ENCODE measurements around the gene RHOJ.

- TF ChIP-seq BCL11A (IDR thresholded peaks at IDR 0.05; ENCODE audit: low read depth, low read length) (no peak), POLR2AphosphoS2 (IDR thresholded peaks at IDR 0.05; ENCODE audit: low read depth, low read length) (no peak), POLR2AphosphoS5 (IDR thresholded peaks at IDR 0.05; ENCODE audit: low read length) (no peak), CTCF (IDR thresholded peaks at IDR 0.05 in 2 of 3, conservative IDR thresholded peaks at IDR 0.05 in 1 of 3; ENCODE audit: control insufficient read depth in 2 of 3, extremely low read depth in 1 of 3, insufficient read depth in 1 of 3, low read depth in 3 of 3, low read length in 3 of 3) (no peak), NFIC (IDR thresholded peaks at IDR 0.05; ENCODE audit: low read depth, low read length) (no peak), MTA2 (IDR thresholded peaks at IDR 0.05; ENCODE audit: low read depth) (no peak), POLR2A (IDR thresholded peaks at IDR 0.05; ENCODE audit: low read depth, low read length) (no peak), USF2 (IDR thresholded peaks at IDR 0.05; ENCODE audit: borderline replicate concordance, low read depth, low read length) (no peak)
Measured at GRCh38 chr14:63243646-63244045, 39.4 kb downstream of the RHOJ start.
